Measurements from ENCODE around the gene CPEB3. TPM values are rescaled to one million over a fixed set of nuclear protein-coding genes. Genes with fewer than 3 reads are reported as not detected.

Gene CPEB3
- total and polyA plus RNA-seq, 9 of the 15 experiments (the other 6 are each of a cell fraction or from before 2014, with no cell fraction given): 0.15 to 1.2 (median 0.51) TPM

- TF ChIP-seq E2F6 (IDR thresholded peaks at IDR 0.05; ENCODE audit: borderline replicate concordance in 1 of 2, extremely low read depth in 1 of 2, insufficient read depth in 1 of 2, insufficient read length in 1 of 2, low read depth in 1 of 2, low read length in 1 of 2, poor library complexity in 1 of 2, severe bottlenecking in 1 of 2) (peak in 1 of 2 experiments; percentile 33), MEIS2 (IDR thresholded peaks at IDR 0.05; ENCODE audit: partially characterized antibody) (peak; percentile 68), L3MBTL2 (IDR thresholded peaks at IDR 0.05) (0 out of 2 replicates have a peak, but pooled peaks have one; percentile 7), RNF219 (CRISPR knock-in tag; IDR thresholded peaks at IDR 0.05) (no peak)
Measured at GRCh38 chr10:92290076-92290836, 622 bp downstream of the CPEB3 start (continued).

DNA sequence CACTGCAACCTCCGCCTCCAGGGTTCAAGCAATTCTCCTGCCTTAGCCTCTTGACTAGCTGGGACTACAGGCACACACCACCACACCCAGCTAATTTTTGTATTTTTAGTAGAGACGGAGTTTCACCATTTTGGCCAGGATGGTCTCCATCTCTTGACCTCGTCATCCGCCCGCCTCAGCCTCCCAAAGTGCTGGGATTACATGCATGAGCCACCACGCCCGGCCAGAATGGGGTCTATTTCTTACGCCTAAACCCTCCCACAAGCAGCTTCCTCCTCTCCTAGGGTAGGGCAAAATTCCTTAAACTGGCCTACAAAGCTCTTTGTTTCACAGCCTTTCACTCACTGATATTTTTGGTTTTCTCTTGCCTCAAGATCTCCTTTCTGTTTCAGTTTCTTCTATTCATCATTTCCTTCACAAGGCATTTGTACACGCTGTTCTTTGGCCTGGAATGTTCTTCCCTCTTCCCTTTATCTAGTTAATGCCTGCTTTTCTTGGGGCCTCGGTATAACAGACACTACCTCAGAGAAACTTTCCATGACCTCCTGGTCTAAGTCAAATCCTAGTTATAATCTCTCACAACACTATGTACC, 6.7 kb downstream of the CPEB3 start:
- H3K4me2 ChIP-seq (ENCODE audit: insufficient read depth, low read length): no peak overlapping the region
- CTCF ChIA-PET (ENCODE audit: low intra/inter-chr PET ratio): no interaction called here
- TF ChIP-seq ZNF239 (CRISPR knock-in tag; IDR thresholded peaks at IDR 0.05) (no peak), ZNF668 (CRISPR knock-in tag; IDR thresholded peaks at IDR 0.05) (no peak), ZNF24 (IDR thresholded peaks at IDR 0.05) (no peak), BCOR (IDR thresholded peaks at IDR 0.05) (no peak), TEAD2 (tag; IDR thresholded peaks at IDR 0.05) (no peak), IRF1 (CRISPR knock-in tag; IDR thresholded peaks at IDR 0.05; ENCODE audit: borderline replicate concordance) (no peak), SRF (CRISPR knock-in tag; IDR thresholded peaks at IDR 0.05) (no peak), USF1 (CRISPR knock-in tag; IDR thresholded peaks at IDR 0.05) (no peak), NCOR1 (IDR thresholded peaks at IDR 0.05) (no peak), ARHGAP35 (IDR thresholded peaks at IDR 0.05; ENCODE audit: partially characterized antibody) (no peak), ZNF445 (CRISPR knock-in tag; IDR thresholded peaks at IDR 0.05; ENCODE audit: low read depth) (no peak)

More for the DNA sequence above, 6.7 kb downstream of the CPEB3 start:
- Histone ChIP-seq H2AFZ (ENCODE audit: low read depth, low read length) (no peak overlapping the region), H3K4me1 (replicated peaks in 1 of 2; ENCODE audit: control insufficient read depth in 2 of 2, insufficient read depth in 2 of 2, low read length in 2 of 2) (no peaks in the 10 kb centered on the region), H3K4me3 (no peak overlapping the region), H3K9ac (ENCODE audit: insufficient read depth in 1 of 2, low read depth in 2 of 2, low read length in 2 of 2) (no peak overlapping the region), H3K36me3 (ENCODE audit: control insufficient read depth, insufficient read depth, low read length) (no peaks in the 10 kb centered on the region), H3K27me3 (ENCODE audit: control insufficient read depth in 2 of 2, insufficient read depth in 2 of 2, low read length in 2 of 2) (no peaks in the 10 kb centered on the region), H4K20me1 (replicated peaks; ENCODE audit: control insufficient read depth, insufficient read depth, low read length) (no peaks in the 10 kb centered on the region), H3K9me1 (ENCODE audit: control insufficient read depth, insufficient read depth, low read length) (no peaks in the 10 kb centered on the region), H3K79me2 (ENCODE audit: control insufficient read depth, insufficient read depth, low read length) (peaks cover 3% of the 10 kb centered on the region), H3K9me3 (replicated peaks; ENCODE audit: control insufficient read depth, insufficient read depth, low read depth, low read length) (no peaks in the 10 kb centered on the region), H3K27ac (ENCODE audit: extremely low read depth, low read depth, low read length) (no peak overlapping the region)
- in situ Hi-C loops (cut with MboI) (loop anchor here (25.0 kb wide), 1 partner anchor 197 kb away; no protein-coding TSS in a partner anchor), intact Hi-C loops (cut with micrococcal nuclease) (no loop called here)
- DNase-seq (ENCODE audit: extremely low read depth in 1 of 4, low spot score in 3 of 4) (no peak), ATAC-seq (no peak), FAIRE-seq (no peak)
- POLR2A ChIA-PET: interaction anchor here (1.5 kb wide), 1 partner anchor 9 kb away, joined by 6 read pairs; no protein-coding TSS in a partner anchor
- 76% methylated on average over 9 of the region's 10 CpGs for WGBS (ENCODE audit: insufficient coverage, low coverage, missing lambda C conversion rate)
- no TSS peak for BruUV-seq (replicated peaks)

Data from K562 (cell line).